ENCODE measurements around the gene LSM12. TPM values are rescaled to one million over a fixed set of nuclear protein-coding genes. Genes with fewer than 3 reads are reported as not detected.

Gene LSM12
- total RNA-seq, 1 donor from 2014 or later: 69.6 TPM

- peaks cover 29% of the 10 kb centered on the region for H3K4me1 ChIP-seq
- H3F3A ChIP-seq (ENCODE audit: low read depth): peaks cover 34% of the 10 kb centered on the region
- H3K4me1 Mint-ChIP-seq: peaks cover 59% of the 10 kb centered on the region
- no peaks in the 10 kb centered on the region for H4K20me1 ChIP-seq (ENCODE audit: low read depth)
- no peaks in the 10 kb centered on the region for H3K36me3 ChIP-seq
- DNase-seq (ENCODE audit: low spot score): peak; percentile 64
- TF ChIP-seq CTCF (IDR thresholded peaks at IDR 0.05) (peak; percentile 57), EZH2 (IDR thresholded peaks at IDR 0.05) (no peak), EZH2phosphoT487 (IDR thresholded peaks at IDR 0.05) (no peak)
- no peaks in the 10 kb centered on the region for H3K27me3 ChIP-seq
- H3K27ac Mint-ChIP-seq: peak overlapping the region; percentile 69
- H3K4me3 ChIP-seq: no peak overlapping the region
- H3K27me3 Mint-ChIP-seq (ENCODE audit: insufficient read depth, low read depth): peaks cover 6% of the 10 kb centered on the region
- H3K79me2 ChIP-seq (ENCODE audit: low read depth): no peaks in the 10 kb centered on the region
- peak overlapping the region; percentile 80 for H3K27ac ChIP-seq
- peak overlapping the region; percentile 42 for H3K4me2 ChIP-seq
- H3K9ac ChIP-seq: no peak overlapping the region
- no peaks in the 10 kb centered on the region for H3K9me3 Mint-ChIP-seq
- no peak overlapping the region for H3K4me3 Mint-ChIP-seq
- H2AFZ ChIP-seq (replicated peaks): no peak overlapping the region
- no peaks in the 10 kb centered on the region for H3K9me3 ChIP-seq (ENCODE audit: low read depth)
- H3K36me3 Mint-ChIP-seq: peaks cover 30% of the 10 kb centered on the region
Observed at GRCh38 chr17:44084131-44084538, 17.7 kb upstream of the LSM12 start.

- Histone ChIP-seq H3K4me2 (no peak overlapping the region), H4K20me1 (ENCODE audit: low read depth) (no peaks in the 10 kb centered on the region), H3K9me3 (ENCODE audit: low read depth) (no peaks in the 10 kb centered on the region), H3K4me3 (no peak overlapping the region), H3K27me3 (no peaks in the 10 kb centered on the region), H2AFZ (replicated peaks) (no peak overlapping the region), H3K9ac (no peak overlapping the region), H3K4me1 (peaks cover 29% of the 10 kb centered on the region), H3K36me3 (no peaks in the 10 kb centered on the region), H3F3A (ENCODE audit: low read depth) (peaks cover 34% of the 10 kb centered on the region), H3K27ac (no peak overlapping the region), H3K79me2 (ENCODE audit: low read depth) (no peaks in the 10 kb centered on the region)
- H3K36me3 Mint-ChIP-seq: peaks cover 29% of the 10 kb centered on the region
- no peak overlapping the region for H3K4me3 Mint-ChIP-seq
- H3K27ac Mint-ChIP-seq: no peak overlapping the region
- peaks cover 6% of the 10 kb centered on the region for H3K27me3 Mint-ChIP-seq (ENCODE audit: insufficient read depth, low read depth)
- no peak for DNase-seq (ENCODE audit: low spot score)
- TF ChIP-seq EZH2phosphoT487 (IDR thresholded peaks at IDR 0.05): no peak
- TF ChIP-seq CTCF (IDR thresholded peaks at IDR 0.05): no peak
- TF ChIP-seq EZH2 (IDR thresholded peaks at IDR 0.05): no peak
- no peaks in the 10 kb centered on the region for H3K9me3 Mint-ChIP-seq
- peaks cover 58% of the 10 kb centered on the region for H3K4me1 Mint-ChIP-seq
Observed at GRCh38 chr17:44083250-44083849, 16.9 kb upstream of the LSM12 start.

- no peaks in the 10 kb centered on the region for H3K27me3 ChIP-seq
- no peak for DNase-seq (ENCODE audit: low spot score)
- peaks cover 48% of the 10 kb centered on the region for H3K4me1 Mint-ChIP-seq
- TF ChIP-seq EZH2 (IDR thresholded peaks at IDR 0.05) (no peak), EZH2phosphoT487 (IDR thresholded peaks at IDR 0.05) (no peak), CTCF (IDR thresholded peaks at IDR 0.05) (no peak)
- H3K4me3 Mint-ChIP-seq: no peak overlapping the region
- no peaks in the 10 kb centered on the region for H4K20me1 ChIP-seq (ENCODE audit: low read depth)
- H3F3A ChIP-seq (ENCODE audit: low read depth): peaks cover 28% of the 10 kb centered on the region
- no peak overlapping the region for H3K4me3 ChIP-seq
- no peak overlapping the region for H3K4me2 ChIP-seq
- H3K36me3 ChIP-seq: no peaks in the 10 kb centered on the region
- no peak overlapping the region for H2AFZ ChIP-seq (replicated peaks)
- H3K4me1 ChIP-seq: peaks cover 24% of the 10 kb centered on the region
- no peaks in the 10 kb centered on the region for H3K9me3 ChIP-seq (ENCODE audit: low read depth)
- H3K9ac ChIP-seq: no peak overlapping the region
- H3K79me2 ChIP-seq (ENCODE audit: low read depth): no peaks in the 10 kb centered on the region
- peak overlapping the region; percentile 53 for H3K27ac Mint-ChIP-seq
- H3K27me3 Mint-ChIP-seq (ENCODE audit: insufficient read depth, low read depth): peaks cover 6% of the 10 kb centered on the region
- peaks cover 29% of the 10 kb centered on the region for H3K36me3 Mint-ChIP-seq
- no peak overlapping the region for H3K27ac ChIP-seq
- no peaks in the 10 kb centered on the region for H3K9me3 Mint-ChIP-seq
Observed at GRCh38 chr17:44082256-44082927, 15.9 kb upstream of the LSM12 start.

Data from neural progenitor cell (in vitro differentiated cells).